ENCODE measurements around the gene HERC4.

Gene HERC4, protein sequence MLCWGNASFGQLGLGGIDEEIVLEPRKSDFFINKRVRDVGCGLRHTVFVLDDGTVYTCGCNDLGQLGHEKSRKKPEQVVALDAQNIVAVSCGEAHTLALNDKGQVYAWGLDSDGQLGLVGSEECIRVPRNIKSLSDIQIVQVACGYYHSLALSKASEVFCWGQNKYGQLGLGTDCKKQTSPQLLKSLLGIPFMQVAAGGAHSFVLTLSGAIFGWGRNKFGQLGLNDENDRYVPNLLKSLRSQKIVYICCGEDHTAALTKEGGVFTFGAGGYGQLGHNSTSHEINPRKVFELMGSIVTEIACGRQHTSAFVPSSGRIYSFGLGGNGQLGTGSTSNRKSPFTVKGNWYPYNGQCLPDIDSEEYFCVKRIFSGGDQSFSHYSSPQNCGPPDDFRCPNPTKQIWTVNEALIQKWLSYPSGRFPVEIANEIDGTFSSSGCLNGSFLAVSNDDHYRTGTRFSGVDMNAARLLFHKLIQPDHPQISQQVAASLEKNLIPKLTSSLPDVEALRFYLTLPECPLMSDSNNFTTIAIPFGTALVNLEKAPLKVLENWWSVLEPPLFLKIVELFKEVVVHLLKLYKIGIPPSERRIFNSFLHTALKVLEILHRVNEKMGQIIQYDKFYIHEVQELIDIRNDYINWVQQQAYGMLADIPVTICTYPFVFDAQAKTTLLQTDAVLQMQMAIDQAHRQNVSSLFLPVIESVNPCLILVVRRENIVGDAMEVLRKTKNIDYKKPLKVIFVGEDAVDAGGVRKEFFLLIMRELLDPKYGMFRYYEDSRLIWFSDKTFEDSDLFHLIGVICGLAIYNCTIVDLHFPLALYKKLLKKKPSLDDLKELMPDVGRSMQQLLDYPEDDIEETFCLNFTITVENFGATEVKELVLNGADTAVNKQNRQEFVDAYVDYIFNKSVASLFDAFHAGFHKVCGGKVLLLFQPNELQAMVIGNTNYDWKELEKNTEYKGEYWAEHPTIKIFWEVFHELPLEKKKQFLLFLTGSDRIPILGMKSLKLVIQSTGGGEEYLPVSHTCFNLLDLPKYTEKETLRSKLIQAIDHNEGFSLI

DNA sequence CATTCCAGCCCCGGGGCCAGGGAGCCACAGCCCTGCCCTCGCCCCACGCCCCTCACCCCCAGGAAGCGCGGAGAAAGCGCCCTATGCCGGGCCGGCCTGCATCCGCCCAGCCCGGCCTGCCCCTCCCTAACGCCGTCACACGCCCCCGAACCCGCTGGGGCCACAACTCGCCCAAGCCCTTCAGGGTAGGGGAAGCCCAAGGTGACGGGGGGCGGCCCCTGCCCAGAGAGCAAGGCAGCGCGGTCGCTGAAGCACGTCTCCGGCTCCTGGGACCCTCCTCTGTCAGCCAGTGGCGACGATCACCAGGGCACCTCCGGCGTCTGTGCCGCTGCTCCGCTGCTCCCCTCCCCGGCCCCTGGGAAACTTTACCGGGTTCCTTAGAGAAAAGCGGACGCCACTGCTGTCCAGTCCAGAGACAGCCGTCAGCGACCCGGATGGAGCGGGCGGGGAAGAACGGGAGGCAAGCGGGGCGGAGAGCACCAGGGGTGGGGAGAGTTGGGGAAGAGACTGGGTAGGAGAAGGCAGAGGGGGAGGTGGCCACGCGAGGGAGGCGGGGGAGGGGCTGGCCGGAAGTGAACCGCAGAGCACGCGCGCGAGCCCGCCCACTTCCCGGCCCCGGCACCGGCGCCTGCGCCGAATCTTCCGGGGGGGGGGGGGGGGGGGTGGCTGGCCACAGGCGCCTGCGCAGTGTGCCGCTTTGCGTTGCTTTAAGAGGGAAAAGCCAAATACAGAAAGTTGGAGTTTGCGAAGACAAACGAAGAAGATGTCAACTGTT lies at the start of gene HERC4:
Gene HERC4, minus strand, starts transcription at position 509 of the 775 bp plus-strand sequence. CDS start 2,175 bp downstream, outside the sequence.
- H3K4me3 ChIP-seq (ENCODE audit: low read depth, low read length) = peak within 1 kb of the TSS; percentile 80
- TF ChIP-seq, protein P1, sequence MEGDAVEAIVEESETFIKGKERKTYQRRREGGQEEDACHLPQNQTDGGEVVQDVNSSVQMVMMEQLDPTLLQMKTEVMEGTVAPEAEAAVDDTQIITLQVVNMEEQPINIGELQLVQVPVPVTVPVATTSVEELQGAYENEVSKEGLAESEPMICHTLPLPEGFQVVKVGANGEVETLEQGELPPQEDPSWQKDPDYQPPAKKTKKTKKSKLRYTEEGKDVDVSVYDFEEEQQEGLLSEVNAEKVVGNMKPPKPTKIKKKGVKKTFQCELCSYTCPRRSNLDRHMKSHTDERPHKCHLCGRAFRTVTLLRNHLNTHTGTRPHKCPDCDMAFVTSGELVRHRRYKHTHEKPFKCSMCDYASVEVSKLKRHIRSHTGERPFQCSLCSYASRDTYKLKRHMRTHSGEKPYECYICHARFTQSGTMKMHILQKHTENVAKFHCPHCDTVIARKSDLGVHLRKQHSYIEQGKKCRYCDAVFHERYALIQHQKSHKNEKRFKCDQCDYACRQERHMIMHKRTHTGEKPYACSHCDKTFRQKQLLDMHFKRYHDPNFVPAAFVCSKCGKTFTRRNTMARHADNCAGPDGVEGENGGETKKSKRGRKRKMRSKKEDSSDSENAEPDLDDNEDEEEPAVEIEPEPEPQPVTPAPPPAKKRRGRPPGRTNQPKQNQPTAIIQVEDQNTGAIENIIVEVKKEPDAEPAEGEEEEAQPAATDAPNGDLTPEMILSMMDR (conservative IDR thresholded peaks at IDR 0.05; ENCODE audit: low read depth, low read length) = no peak
- DNase-seq (ENCODE audit: low read depth) = peak; percentile 96

DNA sequence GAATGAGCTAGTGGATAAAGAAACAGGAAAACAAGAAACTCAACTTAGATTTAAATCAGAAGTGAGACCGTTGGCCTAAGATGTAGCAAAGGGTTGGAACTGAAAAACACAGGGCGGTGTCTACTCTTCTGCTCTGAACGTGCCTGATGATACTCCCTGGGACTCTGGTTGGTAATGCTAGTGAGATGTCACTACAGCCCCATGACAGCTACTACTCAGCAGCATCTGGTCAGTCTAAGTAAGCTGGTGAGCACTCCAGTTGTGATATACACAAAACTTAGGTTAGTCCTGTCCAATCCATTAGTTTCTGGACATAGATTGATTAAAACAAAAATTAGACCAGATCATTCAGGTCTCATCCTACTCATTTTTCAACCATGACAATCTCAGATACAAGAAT lies 49.6 kb upstream of the HERC4 start:
- TF ChIP-seq, protein P1 (conservative IDR thresholded peaks at IDR 0.05; ENCODE audit: low read depth, low read length) = no peak
- DNase-seq (ENCODE audit: low read depth) = no peak

DNA sequence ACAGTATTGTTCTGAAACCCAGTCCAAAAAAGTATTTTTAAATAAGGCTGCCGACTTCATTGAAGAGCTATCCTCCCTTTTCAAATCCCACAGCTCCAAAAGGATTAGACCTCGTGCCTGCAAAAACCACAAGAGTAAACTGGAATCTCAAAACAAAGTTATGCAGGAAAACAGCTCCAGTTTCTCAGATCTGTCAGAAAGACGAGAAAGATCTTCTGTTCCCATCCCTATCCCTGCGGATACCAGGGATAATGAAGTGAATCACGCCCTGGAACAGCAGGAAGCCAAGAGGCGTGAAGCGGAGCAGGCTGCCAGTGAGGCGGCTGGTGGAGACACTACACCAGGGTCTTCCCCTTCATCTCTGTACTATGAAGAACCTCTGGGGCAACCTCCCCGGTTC lies 46.8 kb upstream of the HERC4 start:
- H3K4me3 ChIP-seq (ENCODE audit: low read depth, low read length) = no peak overlapping the region
- DNase-seq (ENCODE audit: low read depth) = no peak
- TF ChIP-seq, protein P1 (conservative IDR thresholded peaks at IDR 0.05; ENCODE audit: low read depth, low read length) = no peak

More for the DNA sequence above, 49.6 kb upstream of the HERC4 start:
- no peak overlapping the region for H3K4me3 ChIP-seq (ENCODE audit: low read depth, low read length)

DNA sequence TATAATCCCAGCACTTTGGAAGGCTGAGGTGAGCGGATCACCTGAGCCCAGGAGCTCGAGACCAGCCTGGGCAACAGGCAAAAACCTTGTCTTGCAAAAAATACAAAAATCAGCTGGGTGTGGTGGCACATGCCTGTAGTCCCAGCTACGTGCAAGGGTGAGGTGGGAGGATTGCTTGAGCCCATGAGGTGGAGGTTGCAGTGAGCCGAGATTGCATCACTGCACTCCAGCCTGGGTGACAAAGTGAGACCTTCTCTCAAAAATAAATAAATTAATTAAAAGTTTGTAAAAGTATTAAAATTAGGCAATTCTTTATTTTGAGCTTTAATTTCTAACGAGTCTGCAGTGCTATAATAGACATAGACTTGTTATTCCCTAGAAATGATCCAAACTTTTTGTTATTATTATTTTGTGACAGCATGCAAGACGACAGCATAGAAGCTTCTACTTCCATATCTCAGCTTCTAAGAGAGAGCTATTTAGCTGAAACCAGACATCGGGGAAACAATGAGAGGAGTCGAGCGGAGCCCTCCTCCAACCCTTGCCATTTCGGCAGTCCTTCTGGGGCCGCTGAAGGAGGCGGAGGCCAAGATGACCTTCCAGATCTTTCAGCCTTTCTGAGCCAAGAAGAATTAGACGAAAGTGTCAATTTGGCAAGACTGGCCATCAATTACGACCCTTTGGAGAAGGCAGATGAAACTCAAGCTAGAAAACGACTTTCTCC lies 46.1 kb upstream of the HERC4 start:
- H3K4me3 ChIP-seq (ENCODE audit: low read depth, low read length) = no peak overlapping the region
- DNase-seq (ENCODE audit: low read depth) = no peak
- TF ChIP-seq, protein P1 (conservative IDR thresholded peaks at IDR 0.05; ENCODE audit: low read depth, low read length) = no peak

DNA sequence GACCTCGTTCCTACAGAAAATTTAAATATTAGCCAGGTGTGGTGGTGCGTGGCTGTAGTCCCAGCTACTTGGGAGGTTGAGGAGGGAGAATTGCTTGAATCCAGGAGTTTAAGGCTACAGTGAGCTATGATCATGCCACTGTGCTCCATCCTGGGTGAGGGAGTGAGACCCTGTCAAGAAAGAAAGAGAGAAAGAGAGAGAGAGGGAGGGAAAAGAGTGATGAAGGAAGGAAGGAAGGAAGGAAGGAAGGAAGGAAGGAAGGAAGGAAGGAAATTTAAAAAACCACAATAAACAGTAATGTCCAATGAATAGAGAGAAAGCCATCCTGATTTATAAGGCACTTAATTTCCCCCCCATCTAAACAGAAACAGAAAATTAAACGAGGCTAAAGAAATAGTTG lies 43.6 kb upstream of the HERC4 start:
- no peak for DNase-seq (ENCODE audit: low read depth)
- TF ChIP-seq, protein P1 (conservative IDR thresholded peaks at IDR 0.05; ENCODE audit: low read depth, low read length) = no peak
- no peak overlapping the region for H3K4me3 ChIP-seq (ENCODE audit: low read depth, low read length)

DNA sequence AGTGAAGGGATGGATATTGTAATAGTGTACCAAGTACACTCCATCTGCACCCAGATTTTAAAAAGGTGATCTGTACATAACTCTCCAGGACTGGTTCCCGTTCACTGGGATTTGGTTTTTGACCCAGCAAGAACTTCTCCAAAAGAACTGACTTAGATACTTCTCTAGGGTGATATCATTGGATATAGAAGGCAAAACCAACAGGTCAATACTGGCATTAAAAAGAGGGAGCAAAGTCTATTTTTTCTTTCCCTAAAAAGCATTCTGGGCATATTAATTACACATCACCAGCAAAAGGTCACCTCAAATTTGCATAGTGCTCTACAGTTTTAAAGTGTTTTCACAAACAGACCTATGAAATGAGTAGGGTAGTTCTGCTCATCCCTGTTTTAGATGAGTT lies 37.8 kb upstream of the HERC4 start:
- DNase-seq (ENCODE audit: low read depth) = no peak
- no peak overlapping the region for H3K4me3 ChIP-seq (ENCODE audit: low read depth, low read length)
- TF ChIP-seq, protein P1 (conservative IDR thresholded peaks at IDR 0.05; ENCODE audit: low read depth, low read length) = no peak

All from choroid plexus epithelial cell (primary cell).